ENCODE data around the gene TRPV6. TPM values are rescaled to one million over a fixed set of nuclear protein-coding genes. Genes with fewer than 3 reads are reported as not detected.

Gene TRPV6
- total and polyA plus RNA-seq, 2 experiments from 2014 or later: 0.08 to 0.80 TPM

GRCh38 chr7:142934056-142934455 lies 48.5 kb upstream of the TRPV6 start (continued):
- no peak for TF ChIP-seq ZNF462 (CRISPR knock-in tag; IDR thresholded peaks at IDR 0.05)

DNA sequence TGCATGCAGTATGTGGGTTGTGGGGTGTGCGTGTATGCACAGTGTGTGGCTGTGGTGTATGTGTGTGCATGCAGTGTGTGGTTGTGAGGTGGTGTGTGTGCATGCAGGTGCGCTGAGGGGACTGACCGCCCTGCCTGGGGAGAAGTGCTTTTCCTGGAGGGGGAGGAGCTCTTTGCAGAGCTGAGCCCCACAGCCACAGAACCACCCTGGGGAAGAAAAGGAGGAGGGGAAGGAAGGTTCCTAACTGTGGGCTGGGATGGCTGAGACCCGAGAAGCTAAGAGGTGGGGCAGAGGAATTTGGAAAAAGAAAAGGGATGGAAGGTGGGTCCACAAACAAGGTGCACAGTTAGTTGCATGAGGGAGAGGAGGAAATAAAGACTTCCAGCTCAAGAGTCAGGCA lies 48.1 kb upstream of the TRPV6 start, which contains the start of gene TRPV5:
TSS of gene TRPV5 (minus strand) at position 123 of the 400 bp plus-strand sequence. CDS start 287 bp downstream, outside the sequence.
- no peaks in the 10 kb centered on the region for H3K36me3 ChIP-seq (ENCODE audit: insufficient read depth)
- no peaks in the 10 kb centered on the region for H3K4me1 ChIP-seq (ENCODE audit: insufficient read depth)
- no peaks in the 10 kb centered on the region for H3K79me2 ChIP-seq (replicated peaks; ENCODE audit: insufficient read depth)
- Mint-ChIP-seq H3K36me3 (ENCODE audit: low read depth) (no peaks in the 10 kb centered on the region; the same call in 2 of the 3 replicates), H3K9me3 (no peaks in the 10 kb centered on the region), H3K4me1 (peaks cover 9% of the 10 kb centered on the region), H3K4me3 (no peak within 1 kb of the TSS), H3K27ac (no peak within 1 kb of the TSS), H3K27me3 (ENCODE audit: insufficient read depth, low read depth, poor library complexity) (peaks cover 13% of the 10 kb centered on the region)
- peak; percentile 39; the same call in 2 of the 3 replicates for ATAC-seq
- no peak within 1 kb of the TSS for H3K27ac ChIP-seq (ENCODE audit: low read depth)
- H2AFZ ChIP-seq: peak within 1 kb of the TSS; percentile 43
- no peaks in the 10 kb centered on the region for H4K20me1 ChIP-seq (replicated peaks; ENCODE audit: insufficient read depth)
- H3F3A ChIP-seq (replicated peaks; ENCODE audit: low read depth): no peaks in the 10 kb centered on the region
- no peak within 1 kb of the TSS for H3K4me3 ChIP-seq
- H3K4me2 ChIP-seq: no peak within 1 kb of the TSS
- no peaks in the 10 kb centered on the region for H3K27me3 ChIP-seq (ENCODE audit: insufficient read depth)
- no peak for DNase-seq (ENCODE audit: low spot score)
- H3K9me2 ChIP-seq (ENCODE audit: insufficient read depth): no peaks in the 10 kb centered on the region
- TF ChIP-seq ZNF462 (CRISPR knock-in tag; IDR thresholded peaks at IDR 0.05) (no peak), POLR2AphosphoS5 (IDR thresholded peaks at IDR 0.05; ENCODE audit: low read depth) (no peak), CREB1 (CRISPR knock-in tag; IDR thresholded peaks at IDR 0.05; ENCODE audit: low read depth) (no peak), ZNF331 (CRISPR knock-in tag; IDR thresholded peaks at IDR 0.05; ENCODE audit: low read depth) (no peak), EZH2phosphoT487 (IDR thresholded peaks at IDR 0.05; ENCODE audit: unreplicated experiment) (no peak), STAT1 (IDR thresholded peaks at IDR 0.05; ENCODE audit: unreplicated experiment) (no peak), EZH2 (IDR thresholded peaks at IDR 0.05; ENCODE audit: low read depth, unreplicated experiment) (no peak), NANOG (IDR thresholded peaks at IDR 0.05; ENCODE audit: borderline replicate concordance) (no peak)

All from GM23338 (cell line).